ENCODE data around the gene SHBG.

The SHBG gene

DNA sequence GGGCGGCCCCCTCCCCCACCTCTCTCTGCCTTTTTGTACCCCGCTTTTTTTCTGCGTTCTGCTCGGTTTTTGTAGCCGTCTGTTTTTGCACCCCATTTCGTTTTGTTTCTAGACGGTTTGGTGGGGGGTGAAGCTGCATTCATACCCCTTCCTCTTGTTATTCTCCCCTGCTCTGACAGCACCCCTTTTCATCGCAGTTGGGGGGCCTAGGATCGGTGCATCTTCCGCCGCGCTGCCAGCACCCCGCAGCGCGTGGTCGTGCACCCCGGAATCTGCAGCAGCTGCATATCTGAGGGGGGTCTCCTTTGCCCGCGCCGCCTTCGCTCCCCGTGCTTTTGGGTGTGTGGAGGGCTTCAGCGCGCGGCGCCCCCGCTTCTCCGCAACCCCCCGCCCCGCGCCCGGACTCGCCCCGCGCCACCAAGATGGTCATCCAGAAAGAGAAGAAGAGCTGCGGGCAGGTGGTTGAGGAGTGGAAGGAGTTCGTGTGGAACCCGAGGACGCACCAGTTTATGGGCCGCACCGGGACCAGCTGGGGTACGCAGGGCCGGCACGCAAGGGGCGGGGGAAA is 21.2 kb downstream of the SHBG start:
- no peak for DNase-seq

DNA sequence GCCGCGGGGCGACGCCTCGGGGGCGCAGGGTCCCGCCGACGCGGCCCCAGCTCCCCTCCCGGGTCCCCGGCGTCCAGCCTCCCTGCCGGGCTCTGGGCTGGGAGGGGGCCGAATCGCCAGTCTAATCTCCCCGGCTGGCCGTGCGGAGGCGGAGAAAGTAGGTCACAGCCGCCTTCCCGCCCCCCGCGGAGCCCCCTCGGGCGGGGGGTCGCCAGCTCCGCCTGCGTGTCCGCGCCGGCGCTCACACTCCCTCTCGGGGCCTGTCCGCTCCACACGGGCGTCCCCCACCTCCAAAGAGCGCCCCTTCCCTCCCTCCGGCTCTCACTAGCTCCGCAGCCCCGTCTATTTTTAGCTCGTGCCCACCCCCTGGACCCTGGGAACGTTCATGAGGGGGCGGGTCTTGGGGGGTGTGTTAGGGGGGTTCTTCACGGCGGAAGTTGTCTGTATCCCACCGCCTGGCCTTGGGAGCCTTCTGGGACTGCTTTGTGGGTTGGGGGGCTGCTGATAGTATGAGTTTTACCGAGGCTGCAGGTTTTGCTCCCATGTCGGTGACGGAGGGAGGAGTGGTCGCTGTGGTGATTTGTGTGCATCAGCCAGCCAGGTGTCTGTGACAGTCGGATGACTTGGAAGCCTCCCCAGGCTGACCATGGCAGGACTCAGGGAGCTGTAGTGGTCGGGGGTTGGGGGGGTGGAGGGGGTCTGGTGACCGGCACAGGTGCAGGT is 21.9 kb downstream of the SHBG start:
- DNase-seq = no peak

GRCh38 chr17:7652388-7653356 is 22.7 kb downstream of the SHBG start:
- DNase-seq = no peak

- DNase-seq = no peak
These were observed 25.1 kb downstream of the SHBG start for GRCh38 chr17:7654832-7655540.

DNA sequence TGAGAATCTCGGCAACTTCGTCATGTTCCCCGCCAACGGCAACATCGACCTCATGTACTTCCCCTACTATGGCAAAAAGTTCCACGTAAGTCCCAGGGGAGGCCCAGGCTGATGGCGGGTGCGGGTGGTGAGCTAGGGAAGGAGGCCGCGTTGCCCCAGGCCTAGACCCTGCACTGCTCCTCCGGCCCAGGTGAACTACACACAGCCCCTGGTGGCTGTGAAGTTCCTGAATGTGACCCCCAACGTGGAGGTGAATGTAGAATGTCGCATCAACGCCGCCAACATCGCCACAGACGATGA is 25.6 kb downstream of the SHBG start:
- no peak for DNase-seq

- DNase-seq = no peak
These were observed 27.1 kb downstream of the SHBG start for GRCh38 chr17:7656958-7657609.

DNA sequence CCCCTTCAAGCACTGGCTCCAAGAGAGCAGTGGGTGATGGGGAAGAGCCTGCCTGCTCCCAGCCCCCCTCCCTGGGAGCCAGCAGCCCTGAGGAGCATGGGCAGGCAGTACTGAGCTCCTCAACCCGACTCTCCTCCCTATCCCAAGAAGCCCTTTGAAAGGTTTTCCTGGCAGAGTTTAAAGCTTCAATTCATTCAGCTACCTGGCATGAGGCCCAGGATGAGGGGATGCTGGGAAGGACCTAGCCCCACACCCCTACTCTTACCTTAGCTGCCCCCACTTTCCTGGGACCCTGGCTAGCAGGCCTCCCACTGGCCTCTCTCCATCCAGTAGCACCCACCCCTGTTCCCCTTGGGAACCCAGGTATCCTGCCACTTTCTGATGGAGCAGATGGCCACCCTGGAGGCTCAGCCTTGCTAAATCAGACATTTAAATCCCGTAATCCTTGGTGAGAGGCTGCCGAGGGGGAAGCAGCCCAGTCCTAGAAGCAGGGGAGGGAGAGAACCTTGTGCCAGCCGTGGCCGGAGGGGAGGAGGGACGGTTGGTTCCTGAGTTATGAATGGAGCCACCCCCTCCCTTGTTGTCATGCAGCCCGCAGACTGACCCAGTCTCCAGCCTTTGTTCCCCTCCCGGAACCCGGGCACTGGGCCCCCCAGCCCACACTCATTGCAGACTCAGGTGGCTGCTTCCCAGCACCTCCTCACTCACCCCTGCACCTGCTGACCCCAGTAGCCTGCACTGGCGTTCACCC is 37.9 kb downstream of the SHBG start:
- DNase-seq = no peak

DNA sequence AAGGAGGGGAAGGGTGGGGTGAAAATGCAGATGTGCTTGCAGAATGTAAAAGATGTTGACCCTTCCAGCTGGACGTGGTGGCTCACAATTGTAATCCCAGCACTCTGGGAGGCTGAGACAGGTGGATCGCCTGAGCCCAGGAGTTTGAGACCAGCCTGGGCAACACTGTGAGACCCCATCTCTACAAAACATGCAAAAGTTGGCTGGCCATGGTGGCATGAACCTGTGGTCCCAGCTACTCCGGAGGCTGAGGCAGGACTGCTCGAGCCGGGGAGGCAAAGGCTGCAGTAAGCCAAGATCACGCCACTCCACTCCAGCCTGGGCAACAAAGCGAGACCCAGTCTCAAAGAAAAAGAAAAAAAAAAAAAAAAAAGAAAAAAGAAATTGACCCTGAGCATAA is 38.5 kb downstream of the SHBG start:
- DNase-seq = no peak

GRCh38 chr17:7673239-7673638 is 43.3 kb downstream of the SHBG start:
- no peak for DNase-seq

DNA sequence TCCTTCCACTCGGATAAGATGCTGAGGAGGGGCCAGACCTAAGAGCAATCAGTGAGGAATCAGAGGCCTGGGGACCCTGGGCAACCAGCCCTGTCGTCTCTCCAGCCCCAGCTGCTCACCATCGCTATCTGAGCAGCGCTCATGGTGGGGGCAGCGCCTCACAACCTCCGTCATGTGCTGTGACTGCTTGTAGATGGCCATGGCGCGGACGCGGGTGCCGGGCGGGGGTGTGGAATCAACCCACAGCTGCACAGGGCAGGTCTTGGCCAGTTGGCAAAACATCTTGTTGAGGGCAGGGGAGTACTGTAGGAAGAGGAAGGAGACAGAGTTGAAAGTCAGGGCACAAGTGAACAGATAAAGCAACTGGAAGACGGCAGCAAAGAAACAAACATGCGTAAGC is 45.0 kb downstream of the SHBG start:
- no peak for DNase-seq

DNA sequence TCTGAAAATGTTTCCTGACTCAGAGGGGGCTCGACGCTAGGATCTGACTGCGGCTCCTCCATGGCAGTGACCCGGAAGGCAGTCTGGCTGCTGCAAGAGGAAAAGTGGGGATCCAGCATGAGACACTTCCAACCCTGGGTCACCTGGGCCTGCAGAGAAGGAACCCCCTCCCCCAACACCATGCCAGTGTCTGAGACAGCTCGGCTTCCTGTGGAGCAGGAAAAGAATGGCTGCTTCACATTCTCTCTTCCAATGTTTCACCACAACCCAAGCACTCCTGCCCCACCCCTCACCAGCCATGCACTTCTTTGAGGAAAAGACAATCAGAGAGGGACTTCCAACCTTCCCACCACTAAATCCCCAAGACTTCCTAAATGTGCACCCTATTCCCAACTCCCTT is 46.6 kb downstream of the SHBG start:
- no peak for DNase-seq

DNA sequence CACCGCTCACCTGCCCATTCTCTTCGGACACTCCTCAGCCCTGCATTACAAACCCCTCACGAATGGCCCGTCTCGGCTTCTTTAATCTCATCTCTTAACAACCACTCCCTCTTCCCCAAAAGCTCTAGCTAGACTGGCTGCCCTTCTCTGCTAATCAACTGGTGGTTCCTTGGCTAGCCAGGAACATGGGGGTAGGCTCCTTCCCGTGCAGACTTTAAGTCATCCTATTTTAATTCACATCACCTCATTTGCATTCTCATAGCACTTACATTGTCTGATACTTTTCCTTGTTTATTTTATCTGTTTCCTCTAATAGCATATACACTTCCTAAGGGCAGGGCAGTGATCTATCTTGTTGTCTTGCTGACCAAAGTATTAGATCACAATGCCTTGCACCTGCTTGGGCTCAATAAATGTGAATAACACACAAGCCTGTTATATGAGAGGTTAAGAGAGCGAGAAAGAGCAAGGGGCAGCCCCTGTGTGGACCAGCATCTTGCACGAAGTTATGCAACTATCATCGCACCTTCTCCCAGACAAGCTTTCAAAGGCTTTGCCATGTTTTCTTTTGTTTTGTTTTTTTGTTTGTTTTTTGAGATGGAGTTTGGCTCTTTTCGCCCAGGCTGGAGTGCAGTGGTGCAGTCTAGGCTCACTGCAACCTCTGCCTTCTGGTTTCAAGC is 47.6 kb downstream of the SHBG start:
- DNase-seq = no peak

Data from kidney glomerular epithelial cell (primary cell).